ENCODE measurements around the gene CCNC. TPM values are rescaled to one million over a fixed set of nuclear protein-coding genes. Genes with fewer than 3 reads are reported as not detected.

The CCNC gene
- total and polyA plus RNA-seq, 2 of the 13 experiments (the other 11 are each of a cell fraction or from before 2014, with no cell fraction given), result 69.6 to 141 TPM

GRCh38 chr6:99568103-99568933, at the start of gene CCNC (continued):
- no peak for TF ChIP-seq CERS6 (CRISPR knock-in tag; IDR thresholded peaks at IDR 0.05)
- TF ChIP-seq TSC22D2 (CRISPR knock-in tag; IDR thresholded peaks at IDR 0.05; ENCODE audit: borderline replicate concordance), result peak; percentile 78; the same call in 1 of the 2 replicates
- TF ChIP-seq ZNF740 (CRISPR knock-in tag; IDR thresholded peaks at IDR 0.05), result peak; percentile 76; the same call in 1 of the 2 replicates
- TF ChIP-seq TFDP2 (CRISPR knock-in tag; IDR thresholded peaks at IDR 0.05), result peak; percentile 71
- TF ChIP-seq HOXA5 (CRISPR knock-in tag; IDR thresholded peaks at IDR 0.05), result peak; percentile 97
- no peak for TF ChIP-seq GRHL1 (CRISPR knock-in tag; conservative IDR thresholded peaks at IDR 0.05)
- 0 out of 2 replicates have a peak, but pooled peaks have one; percentile 72 for TF ChIP-seq ZNF138 (CRISPR knock-in tag; IDR thresholded peaks at IDR 0.05; ENCODE audit: low read depth)
- no peak for TF ChIP-seq CENPT (CRISPR knock-in tag; IDR thresholded peaks at IDR 0.05; ENCODE audit: low read depth)
- 0 out of 2 replicates have a peak, but pooled peaks have one; percentile 65 for TF ChIP-seq NR0B2 (CRISPR knock-in tag; IDR thresholded peaks at IDR 0.05)
- no peak for TF ChIP-seq ELK4 (CRISPR knock-in tag; IDR thresholded peaks at IDR 0.05; ENCODE audit: borderline replicate concordance)
- peak; percentile 51 for TF ChIP-seq PBX2 (CRISPR knock-in tag; IDR thresholded peaks at IDR 0.05)
- TF ChIP-seq HDAC2 (CRISPR knock-in tag; IDR thresholded peaks at IDR 0.05), result peak; percentile 85
- no peak for TF ChIP-seq ZNF816 (CRISPR knock-in tag; IDR thresholded peaks at IDR 0.05; ENCODE audit: borderline replicate concordance)
- peak; percentile 71; the same call in 1 of the 2 replicates for TF ChIP-seq AHDC1 (CRISPR knock-in tag; IDR thresholded peaks at IDR 0.05; ENCODE audit: borderline replicate concordance)
